GM21360 (cell line): ENCODE results near the gene FAM210A.

ENCODE experiments used
- ATAC-seq: cut with Tn5 transposase; IDR thresholded peaks from one replicate; pipeline ENCODE4 v1.9.1; 2021; ENCODE audit warnings: mild to moderate bottlenecking, moderate library complexity; ENCODE audit not compliant: unreplicated experiment

The FAM210A gene

GRCh38 chr18:13624563-13625237 lies 101.7 kb downstream of the FAM210A start:
- ATAC-seq = no peak

GRCh38 chr18:13623871-13624270 lies 102.5 kb downstream of the FAM210A start:
- no peak for ATAC-seq

DNA sequence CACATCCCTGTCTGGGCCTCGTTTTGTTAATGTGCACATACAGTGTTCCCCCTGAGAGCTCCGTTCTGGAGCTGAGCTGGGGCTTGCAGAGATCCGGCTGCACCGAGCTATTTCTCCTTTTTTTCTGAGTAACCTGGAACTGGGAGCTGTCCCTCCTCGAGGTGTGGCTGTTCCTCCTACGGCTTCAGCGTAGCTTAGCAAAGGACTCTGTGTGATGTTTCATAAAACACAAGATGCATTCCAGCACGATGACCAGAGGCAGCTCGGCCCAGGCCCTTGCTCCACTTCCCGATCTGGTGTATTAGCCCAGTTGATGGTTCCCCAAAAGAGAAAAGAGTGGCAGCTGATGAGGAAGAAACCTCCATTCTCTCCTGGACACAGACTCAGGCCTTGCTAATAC lies 103.0 kb downstream of the FAM210A start:
- no peak for ATAC-seq

GRCh38 chr18:13622751-13623150 lies 103.6 kb downstream of the FAM210A start:
- no peak for ATAC-seq

DNA sequence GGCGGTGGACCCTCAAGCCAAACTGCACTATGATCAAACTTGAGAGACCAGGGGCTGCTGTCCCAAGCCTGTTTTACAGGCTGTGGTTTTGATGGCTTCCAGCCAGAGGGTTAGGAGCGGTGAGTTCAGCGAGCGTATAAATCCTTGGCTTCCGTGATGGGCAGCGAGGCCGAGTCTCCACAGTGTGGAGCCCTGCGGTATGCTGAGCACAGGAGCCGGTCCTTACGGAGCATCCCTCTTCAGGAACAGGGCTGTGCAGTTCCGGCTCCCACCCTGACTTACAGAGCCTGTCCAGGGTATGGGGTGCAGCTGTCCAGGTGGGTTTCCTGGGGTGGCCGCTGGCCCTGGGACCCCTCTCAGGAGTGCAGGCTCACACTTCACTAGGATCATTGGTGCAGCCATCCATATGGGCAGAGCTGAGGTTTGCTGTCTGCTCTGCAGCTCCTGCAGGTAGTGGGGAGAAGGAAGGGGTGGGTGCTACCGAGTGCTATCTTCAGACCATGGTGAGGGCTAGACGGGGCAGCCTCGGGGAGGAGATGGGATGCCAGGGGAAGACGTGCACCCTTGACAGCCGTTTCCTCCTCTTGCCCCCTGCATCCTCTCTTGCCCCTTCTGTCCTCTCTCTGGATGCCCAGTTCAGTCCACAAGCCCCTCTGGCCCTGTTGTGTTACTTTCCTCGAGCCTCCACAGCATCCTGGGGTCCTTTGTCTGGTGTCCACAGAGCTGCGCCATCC lies 104.3 kb downstream of the FAM210A start:
- no peak for ATAC-seq

- ATAC-seq = no peak
Measured at GRCh38 chr18:13621446-13621849, 104.9 kb downstream of the FAM210A start.

- no peak for ATAC-seq
Measured at GRCh38 chr18:13620818-13621445, 105.4 kb downstream of the FAM210A start.

DNA sequence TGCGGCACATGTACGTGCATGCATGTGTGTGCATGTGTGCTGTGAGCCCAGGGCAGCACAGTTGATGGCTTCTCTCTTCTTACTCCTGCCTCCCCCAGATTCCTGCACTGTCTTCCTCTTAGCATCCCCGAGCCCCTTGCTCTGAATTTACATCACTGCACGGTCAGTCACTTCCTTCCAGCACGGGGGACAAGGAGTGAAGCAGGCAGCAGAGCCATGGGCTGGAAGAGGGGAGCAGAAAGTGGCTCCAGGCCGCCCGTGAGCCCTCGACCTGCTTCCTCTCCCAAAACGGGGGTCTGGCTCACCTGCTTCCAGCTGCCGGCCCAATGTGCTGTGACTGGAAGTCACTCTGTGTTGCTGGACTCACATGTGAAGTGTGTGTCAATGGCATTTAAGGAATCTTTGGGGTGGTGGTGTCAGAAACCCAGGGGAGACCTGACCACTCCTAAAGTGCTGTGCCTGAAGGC lies 106.1 kb downstream of the FAM210A start:
- no peak for ATAC-seq

DNA sequence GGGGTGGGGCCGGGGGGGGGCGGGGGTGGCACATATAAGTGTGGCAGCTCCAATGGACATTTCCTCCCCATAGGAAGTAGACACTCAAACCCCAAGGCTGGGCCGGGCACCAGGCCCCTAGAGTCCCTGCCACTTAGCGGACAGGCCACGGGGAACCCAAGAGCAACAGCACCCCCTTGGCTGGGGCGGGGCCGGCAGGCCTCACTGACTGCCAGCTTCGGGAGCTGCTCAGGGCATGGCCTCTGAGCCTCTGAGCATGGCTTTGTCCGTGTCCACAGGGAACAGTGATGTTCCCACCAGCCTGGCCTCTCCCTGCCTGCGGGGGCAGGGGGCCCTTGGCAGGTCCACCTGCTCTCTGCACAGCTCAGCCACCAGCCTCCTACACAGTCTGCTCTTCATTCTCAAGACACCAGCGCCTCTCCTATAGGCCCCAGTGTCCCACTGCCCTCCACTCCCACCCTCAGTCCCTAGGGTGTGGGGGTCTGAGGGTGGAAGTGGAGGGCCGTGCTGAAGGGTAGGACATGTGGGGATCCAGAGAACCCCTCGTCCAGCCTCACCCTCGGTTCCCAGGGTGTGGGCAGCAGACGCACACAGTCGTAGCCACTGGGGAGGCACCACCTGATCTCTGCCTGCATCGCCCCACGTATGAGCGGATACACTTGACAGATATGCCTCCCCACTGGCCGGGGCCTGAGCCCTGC lies 106.7 kb downstream of the FAM210A start:
- ATAC-seq = no peak

DNA sequence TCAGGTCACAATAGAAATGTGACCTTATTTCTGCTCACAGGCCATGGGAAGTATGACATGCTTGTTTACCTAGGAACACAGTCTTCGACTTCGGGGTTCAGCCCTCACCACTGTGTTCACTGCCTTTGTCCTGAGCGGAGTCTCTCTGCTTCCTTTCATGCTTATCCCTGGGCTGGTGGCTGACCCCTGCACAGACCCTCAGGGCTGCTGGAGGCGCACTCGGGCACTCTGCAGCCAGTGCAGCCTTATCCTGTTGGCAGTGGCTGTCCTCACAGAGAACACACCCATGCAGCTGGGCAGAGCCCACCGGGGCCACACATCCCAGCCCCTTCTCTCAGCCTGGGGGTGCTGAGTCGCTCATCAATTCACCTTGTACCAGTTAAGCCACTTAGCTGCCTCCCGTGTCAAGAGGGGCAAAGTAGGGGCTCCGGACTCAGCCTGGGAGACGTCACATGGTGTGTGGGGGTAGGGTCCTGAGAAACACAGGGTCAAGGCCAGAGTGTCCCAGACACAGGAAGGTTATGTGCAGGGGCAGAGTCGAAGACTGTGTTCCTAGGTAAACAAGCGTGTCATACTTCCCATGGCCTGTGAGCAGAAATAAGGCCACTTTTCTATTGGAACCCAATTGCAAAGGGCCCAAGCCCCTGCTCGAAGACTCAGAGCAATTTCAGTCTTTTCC lies 107.5 kb downstream of the FAM210A start:
- no peak for ATAC-seq

DNA sequence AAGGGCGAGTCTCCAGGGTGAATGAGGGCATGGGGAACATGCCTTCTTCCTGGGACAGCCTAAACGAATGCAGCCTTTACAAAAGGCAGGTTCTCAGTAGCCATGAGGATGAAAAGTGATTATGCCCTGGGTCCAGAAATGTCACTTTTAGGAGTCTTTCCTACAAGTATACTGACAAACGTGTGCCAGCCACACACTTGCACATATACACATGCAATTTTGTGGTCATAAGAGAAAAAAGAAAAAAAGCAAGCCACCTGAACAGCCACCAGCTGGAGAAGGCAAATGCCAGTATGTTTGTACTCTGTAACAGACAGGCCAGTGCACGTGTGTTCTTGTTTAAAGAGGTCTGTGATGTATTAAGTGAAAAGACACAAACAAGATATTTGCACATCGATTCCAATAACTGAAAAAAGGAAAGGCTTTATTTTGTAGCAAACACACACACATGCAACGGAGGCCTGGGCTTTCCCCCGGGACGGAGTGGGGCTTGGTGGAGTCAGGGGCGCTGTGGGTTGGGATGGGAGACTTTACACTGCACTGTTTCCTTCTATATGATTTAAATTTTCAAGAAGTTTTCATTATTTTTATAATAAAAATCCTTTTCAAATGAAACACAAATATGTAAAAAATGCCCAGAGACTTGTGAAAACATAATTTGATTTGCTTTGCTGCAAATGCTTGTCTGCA lies 108.4 kb downstream of the FAM210A start:
- no peak for ATAC-seq

DNA sequence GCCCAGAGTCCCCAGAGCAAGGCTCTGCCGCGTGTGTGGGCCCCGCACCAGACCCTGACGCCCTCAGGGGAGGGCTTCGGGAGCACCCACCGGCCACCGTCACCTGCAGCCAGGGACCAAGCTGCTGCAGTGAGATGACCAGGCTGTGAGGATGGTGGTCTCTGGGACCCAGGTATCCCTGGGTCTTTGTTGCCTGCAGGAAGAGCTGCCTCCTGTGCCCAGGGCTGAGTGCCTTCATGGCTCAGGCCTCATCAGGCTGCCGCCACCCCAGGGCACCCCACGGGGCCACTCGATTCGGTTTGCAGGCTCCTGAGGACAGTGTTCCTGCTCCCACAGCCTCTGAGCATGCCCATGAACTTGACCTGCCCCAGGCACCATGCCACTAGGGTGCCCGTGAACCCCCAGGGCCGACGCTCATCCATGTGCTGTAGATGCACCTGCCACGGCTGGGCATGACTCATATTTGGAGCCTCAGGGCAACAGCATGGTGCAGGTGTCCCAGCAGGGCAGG lies 109.8 kb downstream of the FAM210A start:
- no peak for ATAC-seq

DNA sequence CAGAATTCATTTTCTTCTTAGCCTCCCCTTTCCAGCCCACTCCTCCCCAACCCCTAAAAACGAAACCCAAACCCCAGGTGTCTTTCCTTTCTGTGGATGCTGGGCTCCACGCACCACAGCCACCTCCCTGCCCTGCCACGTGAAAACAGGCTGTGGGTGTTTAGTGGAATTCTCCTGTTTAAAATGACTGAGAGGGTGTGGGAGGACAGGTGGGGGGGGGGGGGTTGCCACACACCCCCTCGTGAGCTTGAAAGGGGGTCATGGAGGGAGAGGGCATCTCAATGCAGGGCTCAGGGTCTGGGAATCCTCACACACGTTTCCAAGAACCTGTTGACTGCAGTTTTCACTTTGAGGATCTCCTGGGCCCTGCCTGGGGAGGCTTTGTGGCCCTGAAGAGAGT lies 110.3 kb downstream of the FAM210A start:
- ATAC-seq = no peak

GRCh38 chr18:13615432-13615861 lies 110.9 kb downstream of the FAM210A start:
- no peak for ATAC-seq

- ATAC-seq = no peak
Measured at GRCh38 chr18:13614641-13615288, 111.6 kb downstream of the FAM210A start.

- no peak for ATAC-seq
Measured at GRCh38 chr18:13613591-13614501, 112.5 kb downstream of the FAM210A start.
